HepG2 (cell line): Measurements from ENCODE around the gene SIRPB2. TPM values are rescaled to one million over a fixed set of nuclear protein-coding genes. Genes with fewer than 3 reads are reported as not detected.

ENCODE experiments used
- AGO2 ChIP-seq: fragments of 200-400 bp; formaldehyde crosslinking; optimal IDR thresholded peaks from 2 replicates; pipeline ENCODE3; 2017; ENCODE audit warnings: mild to moderate bottlenecking, low read depth, low read length, moderate library complexity
- ASH2L ChIP-seq: fragments of 300-600, 200-600 bp; sonication (generic); IDR thresholded peaks from 2 replicates; pipeline ENCODE4 v1.7.0; 2017; ENCODE audit warnings: low read depth, mild to moderate bottlenecking, moderate library complexity, mixed read lengths, low read length; ENCODE audit not compliant: insufficient read length
- BORCS8-MEF2B ChIP-seq: sonication (generic); formaldehyde crosslinking; IDR thresholded peaks from 2 replicates; pipeline ENCODE4 v1.8.0; 2022; ENCODE audit warnings: mild to moderate bottlenecking, missing genetic modification reagents
- BRD4 ChIP-seq: sonication (generic); formaldehyde crosslinking; IDR thresholded peaks from 2 replicates; pipeline ENCODE4 v1.4.0; 2020; ENCODE audit warnings: missing genetic modification reagents
- DBP ChIP-seq: sonication (generic); formaldehyde crosslinking; IDR thresholded peaks from 2 replicates; pipeline ENCODE4 v1.4.0; 2020; ENCODE audit warnings: missing genetic modification reagents; ENCODE audit errors: not compliant biosample characterization
- EP300 ChIP-seq, 3 experiments: sonication (generic) in 1 of 3; formaldehyde crosslinking in 1 of 3; IDR thresholded peaks; 2 replicates each; pipeline versions ENCODE4 v1.5.1 to v1.6.1; 2011 to 2020; ENCODE audit warnings: low read depth in 2 of 3, low read length in 2 of 3, borderline replicate concordance in 1 of 3, improper control_type of control experiment in 1 of 3, mild to moderate bottlenecking in 1 of 3, missing genetic modification reagents in 1 of 3, moderate library complexity in 1 of 3
- FOXO1 ChIP-seq: sonication (generic); formaldehyde crosslinking; IDR thresholded peaks from 2 replicates; pipeline ENCODE4 v1.4.0; 2020; ENCODE audit warnings: missing genetic modification reagents
- HES4 ChIP-seq: sonication (generic); formaldehyde crosslinking; IDR thresholded peaks from 2 replicates; pipeline ENCODE4 v1.9.0; 2021; ENCODE audit warnings: mild to moderate bottlenecking, missing genetic modification reagents, borderline replicate concordance
- IRF9 ChIP-seq: sonication (generic); formaldehyde crosslinking; IDR thresholded peaks from 2 replicates; pipeline ENCODE4 v1.8.0; 2022; ENCODE audit warnings: missing genetic modification reagents, mild to moderate bottlenecking, borderline replicate concordance
- JDP2 ChIP-seq: sonication (generic); formaldehyde crosslinking; IDR thresholded peaks from 2 replicates; pipeline ENCODE4 v1.8.1; 2022; ENCODE audit warnings: missing genetic modification reagents, borderline replicate concordance
- MYNN ChIP-seq: sonication (generic); formaldehyde crosslinking; IDR thresholded peaks from 2 replicates; pipeline ENCODE4 v1.4.0; 2020; ENCODE audit warnings: mild to moderate bottlenecking, low read depth, missing genetic modification reagents
- NFKBIZ ChIP-seq: IDR thresholded peaks from 2 replicates; pipeline ENCODE4 v1.6.1; 2018; ENCODE audit warnings: missing genetic modification reagents, missing compliant biosample characterization
- PHF21A ChIP-seq: sonication (generic); formaldehyde crosslinking; IDR thresholded peaks from 2 replicates; pipeline ENCODE4 v1.5.0; 2020; ENCODE audit warnings: mild to moderate bottlenecking, missing genetic modification reagents
- PPARG ChIP-seq: conservative IDR thresholded peaks from 2 replicates; pipeline ENCODE4 v1.6.1; 2016; ENCODE audit warnings: missing biosample characterization, missing genetic modification reagents
- SATB2 ChIP-seq: sonication (generic); formaldehyde crosslinking; IDR thresholded peaks from 2 replicates; pipeline ENCODE4 v1.5.0; 2020; ENCODE audit warnings: missing genetic modification reagents
- SOX13 ChIP-seq, 3 experiments: fragments of 450-650 bp in 1 of 3; sonication (generic) in 1 of 3; formaldehyde crosslinking in 1 of 3; IDR thresholded peaks in 2 of 3; conservative IDR thresholded peaks in 1 of 3; 2 replicates each; pipeline versions ENCODE4 v1.5.0 to v1.6.1; 2016 to 2020; ENCODE audit warnings: antibody characterized with exemption in 1 of 3, mild to moderate bottlenecking in 1 of 3, missing compliant biosample characterization in 1 of 3, missing genetic modification reagents in 1 of 3, moderate library complexity in 1 of 3
- THRA ChIP-seq: sonication (generic); formaldehyde crosslinking; IDR thresholded peaks from 2 replicates; pipeline ENCODE4 v1.4.0; 2020; ENCODE audit warnings: missing genetic modification reagents, borderline replicate concordance
- ZFY ChIP-seq: sonication (generic); formaldehyde crosslinking; IDR thresholded peaks from 2 replicates; pipeline ENCODE4 v1.4.0; 2020; ENCODE audit warnings: missing genetic modification reagents
- ZMYM3 ChIP-seq: sonication (generic); formaldehyde crosslinking; IDR thresholded peaks from 2 replicates; pipeline ENCODE4 v1.5.1; 2020; ENCODE audit warnings: mild to moderate bottlenecking, missing genetic modification reagents
- ZNF350 ChIP-seq: sonication (generic); formaldehyde crosslinking; IDR thresholded peaks from 2 replicates; pipeline ENCODE4 v1.4.0; 2020; ENCODE audit warnings: mild to moderate bottlenecking, low read depth, missing genetic modification reagents, borderline replicate concordance
- ZNF619 ChIP-seq: sonication (generic); formaldehyde crosslinking; IDR thresholded peaks from 2 replicates; pipeline ENCODE4 v1.4.0; 2020; ENCODE audit warnings: mild to moderate bottlenecking, missing genetic modification reagents
- ZNF652 ChIP-seq: IDR thresholded peaks from 2 replicates; pipeline ENCODE4 v1.6.1; 2016; ENCODE audit warnings: low read depth, borderline replicate concordance
- ZNF704 ChIP-seq: sonication (generic); formaldehyde crosslinking; IDR thresholded peaks from 2 replicates; pipeline ENCODE4 v1.8.1; 2023; ENCODE audit warnings: mild to moderate bottlenecking, inconsistent platforms, moderate library complexity, missing genetic modification reagents, borderline replicate concordance
- ZNF709 ChIP-seq: sonication (generic); formaldehyde crosslinking; IDR thresholded peaks from 2 replicates; pipeline ENCODE4 v1.5.0; 2020; ENCODE audit warnings: mild to moderate bottlenecking, missing genetic modification reagents
- ZNF839 ChIP-seq: sonication (generic); formaldehyde crosslinking; IDR thresholded peaks from 2 replicates; pipeline ENCODE4 v1.4.0; 2020; ENCODE audit warnings: missing genetic modification reagents, mild to moderate bottlenecking, borderline replicate concordance
- polyA plus RNA-seq, 8 experiments: library from polyadenylated mRNA; depleted of rRNA in 3 of 8; stranded (reverse) in 7 of 8; unstranded in 1 of 8; fragments of >200 nt; fragmentation: Illumina TruSeq in 4 of 8; extraction: Trizol in 4 of 8; gene quantifications; 2 replicates each; pipeline versions ENCODE4 v1.2.1 to v1.2.3, GENCODE V29; 2011 to 2016; ENCODE audit warnings: low read depth in 4 of 8, missing spikeins in 1 of 8, mixed read lengths in 1 of 8; ENCODE audit not compliant: insufficient read depth in 1 of 8
- total RNA-seq, 5 experiments: library from RNA; depleted of rRNA; stranded (reverse); fragments of >200 nt; fragmentation: Illumina TruSeq; extraction: Trizol; gene quantifications; 2 replicates each; pipeline ENCODE4 v1.2.3, GENCODE V29; 2016; ENCODE audit warnings: low read depth in 1 of 5

SIRPB2 gene
- total and polyA plus RNA-seq, 2 of the 13 experiments (the other 11 are each of a cell fraction or from before 2014, with no cell fraction given) = not detected

- TF ChIP-seq AGO2 = no peak
- TF ChIP-seq BORCS8-MEF2B = 0 out of 2 replicates have a peak, but pooled peaks have one; percentile 62
- peak; percentile 74 for TF ChIP-seq ZNF350
- no peak for TF ChIP-seq SOX13 (IDR thresholded peaks at IDR 0.05)
- TF ChIP-seq SOX13 (CRISPR knock-in tag; conservative IDR thresholded peaks at IDR 0.05 in 1 of 2, IDR thresholded peaks at IDR 0.05 in 1 of 2) = peak; percentile 18 to 66; a peak in 1 of 4 replicates
- TF ChIP-seq ZNF704 (CRISPR knock-in tag) = peak; percentile 69; the same call in 1 of the 2 replicates
- no peak for TF ChIP-seq JDP2 (CRISPR knock-in tag)
- no peak for TF ChIP-seq EP300 (IDR thresholded peaks at IDR 0.05; ENCODE audit: low read depth in 2 of 2, low read length in 2 of 2)
- 0 out of 2 replicates have a peak, but pooled peaks have one; percentile 49 for TF ChIP-seq EP300 (CRISPR knock-in tag; IDR thresholded peaks at IDR 0.05; ENCODE audit: borderline replicate concordance)
- TF ChIP-seq ZFY (CRISPR knock-in tag) = peak; percentile 80
- TF ChIP-seq ASH2L = peak; percentile 17
- TF ChIP-seq PHF21A = peak; percentile 86; the same call in 1 of the 2 replicates
- 0 out of 2 replicates have a peak, but pooled peaks have one; percentile 29 for TF ChIP-seq ZNF709 (CRISPR knock-in tag)
- peak; percentile 84 for TF ChIP-seq THRA
- no peak for TF ChIP-seq BRD4 (CRISPR knock-in tag)
- TF ChIP-seq SATB2 (CRISPR knock-in tag) = no peak
- peak; percentile 62 for TF ChIP-seq DBP
- TF ChIP-seq NFKBIZ (CRISPR knock-in tag) = peak; percentile 90
- TF ChIP-seq ZMYM3 (CRISPR knock-in tag) = no peak
- no peak for TF ChIP-seq MYNN (CRISPR knock-in tag)
- no peak for TF ChIP-seq IRF9 (CRISPR knock-in tag)
- TF ChIP-seq HES4 (CRISPR knock-in tag) = peak; percentile 56; the same call in 1 of the 2 replicates
- TF ChIP-seq ZNF619 = peak; percentile 96
- TF ChIP-seq FOXO1 (CRISPR knock-in tag) = peak; percentile 75
- TF ChIP-seq PPARG (CRISPR knock-in tag) = peak; percentile 84
- peak; percentile 87; the same call in 1 of the 2 replicates for TF ChIP-seq ZNF839 (CRISPR knock-in tag)
- peak; percentile 53; the same call in 1 of the 2 replicates for TF ChIP-seq ZNF652 (CRISPR knock-in tag)
Measured at GRCh38 chr20:1469925-1470571, 21.2 kb downstream of the SIRPB2 start (continued).
